GM18508 (cell line): ENCODE data around the gene OXT.
"Not testable (repeated sequence)": the region's sequence is repeated elsewhere in the genome, so short reads cannot be mapped to it uniquely, and the experiment has no call there.

Experiments used
- ATAC-seq: cut with Tn5 transposase; IDR thresholded peaks from one replicate; pipeline ENCODE4 v1.9.1; 2021; ENCODE audit warnings: moderate number of reproducible peaks; ENCODE audit not compliant: insufficient read depth, unreplicated experiment

OXT gene

DNA sequence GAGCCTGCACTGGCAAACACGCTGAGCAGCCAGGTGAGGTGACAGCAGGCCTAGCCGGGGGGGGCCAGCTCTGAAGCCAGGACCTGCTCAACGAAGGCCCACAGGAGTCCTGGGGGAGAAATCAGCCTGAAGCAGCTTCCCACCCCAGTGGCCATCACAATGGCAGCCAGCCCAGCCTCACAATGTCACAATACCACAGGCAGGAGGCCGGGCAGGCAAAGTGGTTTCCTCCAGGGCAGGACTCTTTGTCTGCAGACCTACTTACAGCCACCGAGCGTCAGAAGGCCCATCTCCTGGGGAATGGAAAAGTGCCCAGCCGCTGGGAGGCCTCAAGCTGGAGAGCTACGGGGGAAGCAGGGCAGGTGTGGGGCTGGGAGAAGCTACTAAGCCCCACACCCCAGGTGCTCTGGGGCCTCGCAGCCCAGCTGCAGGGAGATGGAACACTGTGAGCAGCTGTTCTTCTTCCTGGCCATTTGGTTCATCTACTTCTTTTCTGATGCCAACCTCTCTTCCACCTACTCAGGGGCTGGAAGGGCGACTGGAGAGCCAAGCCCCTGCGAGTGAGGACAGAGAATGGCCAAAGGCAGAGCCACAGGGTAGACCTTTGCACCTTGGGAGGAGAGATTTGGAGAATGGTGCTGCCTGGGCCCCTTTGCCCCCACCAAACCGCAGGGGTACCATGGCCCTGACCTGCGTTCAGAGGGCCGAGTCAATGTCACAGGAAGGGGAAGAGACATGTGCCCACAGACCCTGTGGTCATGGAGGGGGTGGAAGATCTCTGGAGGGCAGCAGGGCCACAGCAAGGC is 35.4 kb downstream of the OXT start:
- ATAC-seq = no peak

GRCh38 chr20:3107464-3108025 is 36.1 kb downstream of the OXT start:
- ATAC-seq = no peak

DNA sequence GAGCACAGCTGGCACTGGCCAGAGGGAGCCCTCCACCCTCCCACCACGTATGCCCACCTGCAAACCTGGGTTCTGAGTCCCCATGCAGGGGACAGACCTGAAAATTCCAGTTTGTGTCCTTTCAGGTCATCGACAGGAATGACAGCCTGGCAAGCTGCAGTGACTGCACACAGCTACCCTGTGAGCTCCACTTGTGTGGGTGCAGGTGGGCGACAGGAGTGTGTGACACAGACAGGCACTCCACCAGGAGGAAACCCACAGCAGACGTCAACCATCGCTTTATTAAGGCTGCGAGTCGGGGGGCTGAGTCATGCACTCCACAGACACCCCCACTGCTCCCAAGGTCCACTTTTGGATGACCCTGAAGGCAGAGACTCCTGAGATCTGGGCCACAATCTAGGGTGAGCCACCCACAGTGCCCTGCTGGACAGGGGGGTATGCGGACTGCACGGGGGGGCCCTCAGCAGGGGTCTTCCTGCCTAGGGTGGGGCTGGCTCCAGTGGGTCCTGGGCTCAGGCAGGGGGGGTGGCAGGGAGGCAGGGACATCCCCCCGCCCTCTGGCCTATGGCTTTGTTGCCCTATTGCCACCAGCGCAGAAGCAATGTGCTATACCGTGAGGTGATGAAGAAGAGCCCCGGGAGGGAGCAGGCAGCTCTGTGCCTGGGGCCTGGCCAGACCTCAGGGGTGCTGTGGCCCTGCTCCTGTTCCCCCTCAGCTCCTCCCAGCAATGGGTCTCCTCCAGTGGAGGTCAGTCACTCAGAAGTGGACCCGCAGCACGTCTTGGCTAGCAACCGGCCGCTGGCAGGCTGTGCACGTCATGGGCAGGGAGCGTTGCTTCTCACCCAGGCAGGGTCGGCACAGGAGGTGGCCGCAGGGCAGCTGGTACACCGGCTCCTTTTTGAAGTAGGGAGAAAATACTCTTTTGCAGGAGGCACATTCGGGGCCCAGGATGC is 38.2 kb downstream of the OXT start:
- no peak for ATAC-seq

GRCh38 chr20:3111507-3111906 is 40.1 kb downstream of the OXT start:
- ATAC-seq = no peak

- ATAC-seq = no peak
Measured at GRCh38 chr20:3111995-3112394, 40.6 kb downstream of the OXT start.

DNA sequence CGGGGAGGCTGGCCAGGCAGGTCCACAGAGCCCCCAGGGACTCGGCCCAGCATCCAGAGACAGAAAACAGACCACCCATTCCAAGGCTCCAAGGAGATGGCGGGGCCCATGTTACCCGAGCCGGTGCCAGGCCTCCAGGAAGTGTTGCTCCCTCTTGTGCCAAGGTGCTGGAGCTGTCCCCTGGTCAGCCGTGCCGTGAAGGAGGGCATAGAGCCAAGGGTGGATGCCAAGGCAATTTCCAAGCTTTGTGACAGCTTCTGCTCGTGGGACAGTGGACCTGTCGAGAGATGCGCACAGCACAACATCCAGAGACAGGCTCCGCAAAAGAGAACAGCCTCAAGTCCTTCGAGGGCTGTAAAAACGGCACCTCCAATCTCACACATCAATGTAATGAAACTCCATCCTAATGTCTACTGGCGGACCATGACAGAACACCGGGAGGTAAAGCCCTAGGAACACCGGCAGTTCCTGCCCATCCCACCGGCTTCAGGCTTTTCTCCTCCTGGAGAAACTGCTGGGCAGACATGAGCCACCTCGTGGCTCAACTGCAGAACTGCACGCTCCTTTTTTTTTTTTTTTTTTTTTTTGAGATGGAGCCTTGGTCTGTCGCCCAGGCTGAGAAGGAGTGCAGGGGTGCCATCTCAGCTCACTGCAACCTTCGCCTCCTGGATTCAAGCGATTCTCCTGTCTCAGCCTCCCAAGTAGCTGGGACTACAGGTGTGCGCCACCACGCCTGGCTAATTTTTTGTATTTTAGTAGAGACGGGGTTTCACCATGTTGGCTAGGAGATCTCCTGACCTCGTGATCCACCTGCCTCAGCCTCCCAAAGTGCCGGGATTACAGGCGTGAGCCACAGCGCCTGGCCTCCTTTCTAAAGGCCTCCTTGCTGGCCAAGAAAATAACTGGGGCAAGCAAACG is 44.0 kb downstream of the OXT start:
- ATAC-seq = no peak

- no peak for ATAC-seq
Measured at GRCh38 chr20:3116341-3116740, 44.9 kb downstream of the OXT start.

GRCh38 chr20:3117839-3118379 is 46.5 kb downstream of the OXT start:
- not testable (repeated sequence) for ATAC-seq

DNA sequence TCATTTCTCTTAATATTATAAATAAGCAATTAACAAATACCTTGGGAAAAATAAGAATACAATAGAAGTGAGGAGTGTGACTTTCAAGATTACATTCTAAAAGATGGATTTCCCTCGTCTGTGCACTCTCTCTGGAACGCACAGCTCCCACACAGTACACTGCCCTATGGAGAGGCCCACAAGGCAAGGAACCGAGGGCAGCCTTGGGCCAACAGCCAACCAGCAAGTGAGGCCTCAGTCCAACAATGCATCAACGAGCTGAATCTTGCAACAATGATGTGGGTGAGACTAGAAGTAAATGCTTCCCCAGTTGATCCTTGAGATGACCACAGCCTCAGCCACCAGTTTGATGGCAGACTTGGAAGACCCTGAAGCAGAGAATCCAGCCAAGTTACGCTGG is 47.6 kb downstream of the OXT start:
- no peak for ATAC-seq

GRCh38 chr20:3121271-3121911 is 50.0 kb downstream of the OXT start:
- no peak for ATAC-seq
